ENCODE measurements around the gene CRISP2.
"Not testable (repeated sequence)": the region's sequence is repeated elsewhere in the genome, so short reads cannot be mapped to it uniquely, and the experiment has no call there.

The CRISP2 gene, protein sequence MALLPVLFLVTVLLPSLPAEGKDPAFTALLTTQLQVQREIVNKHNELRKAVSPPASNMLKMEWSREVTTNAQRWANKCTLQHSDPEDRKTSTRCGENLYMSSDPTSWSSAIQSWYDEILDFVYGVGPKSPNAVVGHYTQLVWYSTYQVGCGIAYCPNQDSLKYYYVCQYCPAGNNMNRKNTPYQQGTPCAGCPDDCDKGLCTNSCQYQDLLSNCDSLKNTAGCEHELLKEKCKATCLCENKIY

DNA sequence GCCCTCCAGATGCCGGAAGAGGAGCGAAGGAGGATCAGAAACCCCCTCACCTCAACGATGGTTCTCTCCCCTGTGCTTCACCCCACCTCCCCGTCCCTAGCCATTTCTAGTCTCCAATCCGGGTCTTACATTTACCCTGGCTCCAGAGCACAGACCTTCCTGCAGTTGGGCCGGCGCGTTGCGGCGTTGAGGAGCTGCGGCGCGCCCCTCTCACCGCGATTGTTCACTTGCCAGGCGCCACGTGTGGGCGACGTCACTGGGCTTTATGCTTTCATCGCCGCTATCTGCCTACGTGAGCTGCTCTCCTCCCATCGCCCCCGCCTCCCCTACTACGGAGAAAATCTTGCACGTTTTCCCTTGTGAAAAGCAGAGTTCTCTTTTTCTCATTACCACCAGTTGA, at the start of gene CRISP2:
TSS of gene CRISP2 (minus strand) at position 198 of the 400 bp plus-strand sequence. CDS start 4,347 bp downstream, outside the sequence.
- H3K36me3 Mint-ChIP-seq, result no peaks in the 10 kb centered on the region
- ATAC-seq (replicated peaks), result no peak
- no peak within 1 kb of the TSS for H3K27ac Mint-ChIP-seq
- no peaks in the 10 kb centered on the region for H3K27me3 Mint-ChIP-seq
- H3K9me3 Mint-ChIP-seq, result peaks cover 0 to 6% of the 10 kb centered on the region in 2 donors
- H3K4me3 Mint-ChIP-seq, result no peak within 1 kb of the TSS
- no peak for DNase-seq
- no peaks in the 10 kb centered on the region for H3K4me1 Mint-ChIP-seq

DNA sequence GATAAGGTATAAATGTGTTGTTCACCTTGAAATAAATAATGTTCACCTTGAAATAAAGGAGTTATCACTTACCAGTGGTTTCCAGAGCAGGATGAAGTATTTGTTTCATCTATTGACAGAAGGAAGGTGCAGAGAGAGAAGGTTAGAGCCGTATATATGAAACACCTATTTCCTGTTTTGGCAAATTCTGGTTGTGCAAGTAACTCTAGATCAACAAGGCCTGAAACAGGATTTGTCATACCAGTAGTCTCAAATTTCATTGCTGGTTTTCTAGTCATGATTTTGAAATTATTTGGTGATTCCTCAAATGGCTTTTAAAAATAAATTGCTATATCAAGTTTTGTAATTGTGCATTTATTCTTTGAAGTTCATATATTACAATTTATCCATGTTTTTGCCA, 30.9 kb upstream of the CRISP2 start, which contains the start of gene CRISP3:
TSS of gene CRISP3 (minus strand) at position 130 of the 400 bp plus-strand sequence. CDS start at position 109, 21 bp downstream.
- no peaks in the 10 kb centered on the region for H3K36me3 Mint-ChIP-seq
- H3K27ac Mint-ChIP-seq, result no peak within 1 kb of the TSS
- no peak within 1 kb of the TSS for H3K4me3 Mint-ChIP-seq
- ATAC-seq (replicated peaks) (no peak), DNase-seq (no peak)
- no peaks in the 10 kb centered on the region for H3K4me1 Mint-ChIP-seq
- no peaks in the 10 kb centered on the region for H3K9me3 Mint-ChIP-seq
- no peaks in the 10 kb centered on the region for H3K27me3 Mint-ChIP-seq

DNA sequence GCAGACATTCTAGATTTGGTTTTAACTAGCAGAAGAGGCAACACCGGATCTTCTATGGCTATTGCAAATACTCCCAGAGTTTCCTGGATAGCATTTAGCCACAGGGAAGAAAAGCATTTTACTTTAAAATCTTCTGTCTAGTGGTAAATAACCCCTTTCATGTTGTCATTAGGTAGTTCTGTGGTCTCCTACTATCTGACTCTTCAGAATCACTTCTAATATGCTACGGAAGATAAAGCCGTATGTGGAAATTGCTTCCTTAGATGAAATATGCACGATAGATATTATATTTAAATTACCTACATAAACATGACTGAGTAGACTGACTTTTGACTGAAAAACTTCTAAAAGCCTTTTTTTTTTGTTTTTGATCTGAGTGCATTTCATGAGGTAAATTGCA, 30.1 kb upstream of the CRISP2 start:
- Mint-ChIP-seq H3K27me3 (no peaks in the 10 kb centered on the region), H3K9me3 (no peaks in the 10 kb centered on the region), H3K27ac (no peak overlapping the region), H3K4me1 (no peaks in the 10 kb centered on the region), H3K36me3 (no peaks in the 10 kb centered on the region), H3K4me3 (no peak overlapping the region)
- no peak for DNase-seq
- no peak for ATAC-seq (replicated peaks)

DNA sequence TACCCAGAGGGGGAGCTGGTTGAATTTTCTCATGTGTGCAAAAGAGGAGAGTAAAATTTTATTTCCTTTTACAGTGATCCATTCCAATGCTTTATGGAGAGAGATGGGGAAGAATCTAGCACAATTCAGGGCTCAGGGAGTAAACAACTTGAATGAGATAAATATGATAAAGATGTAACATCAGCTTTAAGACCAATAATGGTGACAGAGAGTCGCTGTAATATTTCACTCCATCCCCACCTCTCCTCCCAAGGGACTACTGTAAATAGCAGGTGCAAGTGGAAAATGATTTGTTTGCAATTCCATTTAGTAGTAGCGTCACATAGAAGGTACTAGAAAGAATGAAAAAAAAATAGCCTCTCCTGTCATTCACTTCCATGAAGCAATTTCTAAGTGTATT, 26.1 kb upstream of the CRISP2 start:
- Mint-ChIP-seq H3K9me3 (peaks cover 0 to 1% of the 10 kb centered on the region in 2 donors), H3K4me3 (no peak overlapping the region), H3K4me1 (no peaks in the 10 kb centered on the region), H3K36me3 (no peaks in the 10 kb centered on the region), H3K27me3 (no peaks in the 10 kb centered on the region), H3K27ac (no peak overlapping the region)
- DNase-seq, result no peak
- ATAC-seq (replicated peaks), result no peak

DNA sequence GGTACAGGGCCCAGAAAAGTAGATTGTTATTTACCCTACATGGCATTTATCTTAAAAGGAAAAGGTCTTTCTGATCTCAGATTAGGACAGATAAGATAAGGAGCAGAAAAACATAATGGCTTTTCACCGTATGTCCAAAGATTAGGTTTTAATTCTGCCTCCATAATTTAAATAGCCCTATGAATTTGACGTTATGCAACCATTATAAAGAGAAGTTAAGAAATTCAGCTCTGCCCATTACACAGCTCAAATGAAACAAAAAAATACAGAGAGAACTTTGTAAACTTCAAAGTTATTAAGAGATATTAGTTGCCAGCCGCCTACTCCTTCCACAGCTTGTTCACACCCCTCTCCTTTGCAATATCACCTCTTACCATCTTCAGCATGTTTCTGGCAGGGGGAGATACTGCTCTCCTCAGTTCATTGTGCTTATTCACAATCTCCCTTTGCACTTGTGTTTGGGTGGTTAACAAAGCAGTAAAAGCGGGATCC, 22.7 kb upstream of the CRISP2 start:
- DNase-seq (no peak), ATAC-seq (replicated peaks) (no peak)
- H3K36me3 Mint-ChIP-seq, result no peaks in the 10 kb centered on the region
- no peak overlapping the region for H3K4me3 Mint-ChIP-seq
- no peaks in the 10 kb centered on the region for H3K4me1 Mint-ChIP-seq
- H3K27me3 Mint-ChIP-seq, result no peaks in the 10 kb centered on the region
- no peak overlapping the region for H3K27ac Mint-ChIP-seq
- peaks cover 0 to 1% of the 10 kb centered on the region in 2 donors for H3K9me3 Mint-ChIP-seq

DNA sequence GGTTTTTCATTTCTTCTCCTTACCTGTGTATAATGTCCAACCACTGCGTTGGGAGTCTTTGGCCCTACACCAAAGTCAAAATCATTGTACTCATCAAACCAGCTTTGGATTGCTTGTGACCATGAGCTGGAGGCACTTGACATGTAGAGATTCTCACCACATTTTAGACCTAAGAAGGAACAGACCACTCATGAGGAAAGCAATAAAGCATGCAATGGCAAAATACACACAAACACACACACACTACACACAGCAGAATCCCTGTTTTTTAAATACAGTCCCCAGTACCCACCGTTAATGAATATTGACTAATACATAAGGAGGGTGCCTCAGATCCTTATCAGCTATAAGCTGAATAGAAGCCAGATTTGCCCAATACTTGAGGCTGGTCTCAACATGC, 20.3 kb upstream of the CRISP2 start:
- Mint-ChIP-seq H3K9me3 (peaks cover 4 to 5% of the 10 kb centered on the region in 2 donors), H3K4me3 (no peak overlapping the region), H3K27me3 (no peaks in the 10 kb centered on the region), H3K4me1 (no peaks in the 10 kb centered on the region), H3K27ac (no peak overlapping the region), H3K36me3 (no peaks in the 10 kb centered on the region)
- DNase-seq, result no peak
- ATAC-seq (replicated peaks), result no peak

DNA sequence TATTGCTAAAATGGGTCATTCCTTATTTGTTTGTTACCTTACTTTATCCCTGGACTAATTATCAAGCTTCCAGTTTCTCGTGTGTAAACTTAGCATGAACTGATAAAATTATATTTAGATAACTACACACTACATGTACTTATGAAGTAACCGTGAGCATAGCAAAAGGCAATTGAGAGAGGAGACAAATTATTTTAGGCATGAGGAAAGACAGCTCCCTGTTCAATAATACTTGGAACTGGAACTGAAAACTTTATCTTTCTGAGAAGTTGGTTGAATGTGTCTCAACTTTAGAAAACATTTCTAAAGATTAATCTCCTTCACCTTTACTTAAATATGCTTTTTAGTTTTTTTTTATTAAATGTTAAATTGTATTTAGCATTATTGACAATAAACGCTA, 19.4 kb upstream of the CRISP2 start:
- no peak for ATAC-seq (replicated peaks)
- Mint-ChIP-seq H3K9me3 (peaks cover 4 to 7% of the 10 kb centered on the region in 2 donors), H3K36me3 (no peaks in the 10 kb centered on the region), H3K4me3 (no peak overlapping the region), H3K27me3 (no peaks in the 10 kb centered on the region), H3K27ac (no peak overlapping the region), H3K4me1 (no peaks in the 10 kb centered on the region)
- no peak for DNase-seq

DNA sequence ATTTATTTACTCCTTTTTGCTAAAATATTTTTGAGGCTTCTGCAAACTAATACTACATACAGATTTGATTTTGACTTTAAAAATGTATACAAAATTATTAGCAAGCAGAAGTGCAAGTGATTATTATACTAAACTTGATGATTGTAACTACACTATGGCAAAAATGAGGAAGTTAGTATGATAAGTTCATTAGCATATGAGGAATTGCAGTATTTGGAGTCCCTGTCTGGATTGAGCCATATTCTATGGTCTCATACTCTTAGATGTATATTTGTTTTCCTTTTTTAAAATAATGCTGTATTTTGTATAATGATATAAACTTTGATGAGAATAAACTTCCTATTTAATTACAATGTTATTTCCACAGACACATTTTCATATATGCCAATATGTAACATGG, 16.9 kb upstream of the CRISP2 start:
- no peaks in the 10 kb centered on the region for H3K27me3 Mint-ChIP-seq
- DNase-seq, result no peak

DNA sequence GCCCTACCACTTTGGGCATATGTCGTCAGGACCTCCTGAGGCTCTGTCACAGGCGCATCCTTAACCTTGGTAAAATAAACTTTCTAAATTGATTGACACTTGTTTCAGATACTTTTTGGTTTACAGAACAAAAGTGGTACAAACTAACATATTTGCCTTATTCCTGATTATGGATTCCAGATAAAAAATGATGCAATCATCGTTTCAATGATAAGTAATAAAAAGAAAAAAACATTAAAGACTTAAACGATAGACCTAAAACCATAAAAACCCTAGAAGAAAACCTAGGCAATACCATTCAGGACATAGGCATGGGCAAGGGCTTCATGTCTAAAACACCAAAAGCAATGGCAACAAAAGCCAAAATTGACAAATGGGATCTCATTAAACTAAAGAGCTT, 10.6 kb upstream of the CRISP2 start:
- not testable (repeated sequence) for H3K4me1 Mint-ChIP-seq; H3K36me3 Mint-ChIP-seq; H3K27ac Mint-ChIP-seq; ATAC-seq (replicated peaks); H3K9me3 Mint-ChIP-seq; H3K27me3 Mint-ChIP-seq; DNase-seq; H3K4me3 Mint-ChIP-seq

More for the DNA sequence above, 16.9 kb upstream of the CRISP2 start:
- H3K4me1 Mint-ChIP-seq, result no peaks in the 10 kb centered on the region
- no peak overlapping the region for H3K4me3 Mint-ChIP-seq
- no peak overlapping the region for H3K27ac Mint-ChIP-seq
- H3K36me3 Mint-ChIP-seq, result no peaks in the 10 kb centered on the region
- H3K9me3 Mint-ChIP-seq, result peaks cover 4 to 5% of the 10 kb centered on the region in 2 donors
- no peak for ATAC-seq (replicated peaks)

DNA sequence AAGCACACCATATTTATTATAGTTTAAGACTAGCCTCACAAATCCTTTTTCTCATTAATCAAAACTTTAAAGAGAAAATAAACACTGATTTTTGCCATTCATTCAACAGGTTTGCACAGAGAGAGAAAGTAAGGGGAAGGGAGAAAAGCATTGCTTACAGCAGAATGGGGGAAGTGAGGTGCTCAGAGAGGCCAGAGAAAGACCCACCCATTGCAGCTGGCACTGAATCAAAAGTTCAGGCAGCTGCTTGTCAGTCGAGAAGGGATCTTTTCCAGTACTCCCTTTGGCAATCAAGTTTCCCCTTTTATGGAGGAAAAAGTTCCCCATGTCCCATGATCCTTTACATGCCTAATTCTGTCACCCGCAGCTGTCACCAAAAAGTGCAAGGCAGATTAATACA, 8.0 kb upstream of the CRISP2 start:
- Mint-ChIP-seq H3K4me3 (no peak overlapping the region), H3K4me1 (no peaks in the 10 kb centered on the region), H3K36me3 (no peaks in the 10 kb centered on the region), H3K27ac (no peak overlapping the region), H3K9me3 (peaks cover 2 to 6% of the 10 kb centered on the region in 2 donors), H3K27me3 (no peaks in the 10 kb centered on the region)
- ATAC-seq (replicated peaks) (no peak), DNase-seq (no peak)

DNA sequence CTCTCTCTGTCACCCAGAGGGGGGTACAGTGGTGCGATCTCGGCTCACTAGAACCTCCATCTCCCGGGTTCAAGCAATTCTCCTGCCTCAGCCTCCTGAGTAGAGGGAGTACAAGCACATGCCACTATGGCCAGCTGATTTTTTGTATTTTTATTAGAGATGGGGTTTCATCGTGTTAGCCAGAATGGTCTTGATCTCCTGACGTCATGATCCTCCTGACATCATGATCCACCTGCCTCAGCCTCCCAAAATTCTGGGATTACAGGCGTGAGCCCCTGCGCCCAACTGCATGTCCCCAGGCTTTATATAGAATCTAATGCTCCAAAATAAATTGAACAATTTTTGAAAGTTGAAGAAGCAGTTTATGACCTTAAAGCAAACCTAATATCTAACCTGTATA, 7.0 kb upstream of the CRISP2 start:
- Mint-ChIP-seq H3K36me3 (no peaks in the 10 kb centered on the region), H3K9me3 (peaks cover 2 to 6% of the 10 kb centered on the region in 2 donors), H3K27ac (no peak overlapping the region), H3K27me3 (no peaks in the 10 kb centered on the region), H3K4me1 (no peaks in the 10 kb centered on the region), H3K4me3 (no peak overlapping the region)
- DNase-seq (no peak), ATAC-seq (replicated peaks) (no peak)

DNA sequence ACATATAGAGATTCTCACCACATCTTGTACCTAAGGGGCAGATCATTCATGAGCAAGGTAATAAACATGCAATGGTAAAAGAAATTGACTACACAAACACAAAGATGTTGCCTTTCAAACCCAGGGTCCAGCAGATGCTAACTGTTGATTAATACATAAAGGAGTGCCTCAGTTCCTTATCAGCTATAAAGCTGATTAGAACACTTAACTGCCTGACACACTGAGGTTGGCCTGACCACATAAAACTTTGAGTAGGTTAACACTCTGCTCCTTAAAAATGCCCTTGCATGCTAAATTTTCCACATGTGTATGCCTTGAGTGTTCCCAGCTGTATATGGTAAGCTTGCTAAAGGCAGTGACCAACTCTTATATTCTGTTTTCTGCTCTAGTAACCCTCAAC, 14.9 kb downstream of the CRISP2 start:
- Mint-ChIP-seq H3K4me1 (no peaks in the 10 kb centered on the region), H3K4me3 (no peak overlapping the region), H3K27ac (no peak overlapping the region), H3K9me3 (peaks cover 9% of the 10 kb centered on the region in 2 donors), H3K27me3 (no peaks in the 10 kb centered on the region), H3K36me3 (no peaks in the 10 kb centered on the region)
- no peak for DNase-seq
- ATAC-seq (replicated peaks), result no peak

DNA sequence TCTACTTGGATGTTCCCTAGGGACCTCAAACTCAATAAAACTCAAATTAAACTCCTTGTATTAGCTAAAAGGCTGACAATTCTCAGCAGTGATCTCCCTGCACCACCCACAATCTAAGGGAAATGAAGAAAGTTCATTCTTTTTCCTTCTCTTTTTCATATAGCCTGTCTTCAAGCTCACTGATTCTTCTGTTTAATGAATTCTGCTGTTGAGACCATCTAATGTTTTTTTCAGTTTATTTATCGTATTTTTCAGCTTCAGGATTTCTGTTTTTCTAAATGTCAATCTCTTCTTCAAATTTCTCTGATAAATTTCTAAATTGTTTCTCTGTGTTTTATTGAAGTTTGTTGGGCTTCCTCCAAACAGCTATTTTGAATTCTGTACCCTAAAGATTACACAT, 19.8 kb downstream of the CRISP2 start:
- Mint-ChIP-seq H3K4me3 (no peak overlapping the region), H3K27me3 (no peaks in the 10 kb centered on the region), H3K36me3 (no peaks in the 10 kb centered on the region), H3K4me1 (no peaks in the 10 kb centered on the region), H3K27ac (no peak overlapping the region), H3K9me3 (peaks cover 6 to 9% of the 10 kb centered on the region in 2 donors)
- ATAC-seq (replicated peaks) (no peak), DNase-seq (no peak)

DNA sequence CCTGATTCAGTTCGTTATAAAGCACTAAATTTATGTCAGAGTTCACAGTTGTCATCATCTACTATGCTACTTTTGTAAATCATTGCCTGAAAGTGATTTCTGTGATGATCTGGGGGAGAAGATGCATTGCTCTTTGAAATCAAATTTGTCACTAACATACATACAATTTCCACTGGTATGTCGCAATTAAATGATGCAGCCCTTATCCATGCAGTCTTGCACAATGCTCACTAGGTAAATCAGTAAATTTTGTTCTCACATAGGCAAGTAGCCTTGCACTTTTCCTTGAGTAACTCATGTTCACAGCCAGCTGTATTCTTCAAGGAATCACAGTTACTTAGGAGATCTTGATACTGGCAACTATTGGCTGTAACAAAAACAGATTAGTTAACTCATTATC, 20.8 kb downstream of the CRISP2 start:
- H3K4me1 Mint-ChIP-seq, result no peaks in the 10 kb centered on the region
- H3K4me3 Mint-ChIP-seq, result no peak overlapping the region
- no peak for ATAC-seq (replicated peaks)
- no peaks in the 10 kb centered on the region for H3K36me3 Mint-ChIP-seq
- no peak overlapping the region for H3K27ac Mint-ChIP-seq
- H3K9me3 Mint-ChIP-seq, result peaks cover 6 to 9% of the 10 kb centered on the region in 2 donors
- DNase-seq, result no peak
- no peaks in the 10 kb centered on the region for H3K27me3 Mint-ChIP-seq

DNA sequence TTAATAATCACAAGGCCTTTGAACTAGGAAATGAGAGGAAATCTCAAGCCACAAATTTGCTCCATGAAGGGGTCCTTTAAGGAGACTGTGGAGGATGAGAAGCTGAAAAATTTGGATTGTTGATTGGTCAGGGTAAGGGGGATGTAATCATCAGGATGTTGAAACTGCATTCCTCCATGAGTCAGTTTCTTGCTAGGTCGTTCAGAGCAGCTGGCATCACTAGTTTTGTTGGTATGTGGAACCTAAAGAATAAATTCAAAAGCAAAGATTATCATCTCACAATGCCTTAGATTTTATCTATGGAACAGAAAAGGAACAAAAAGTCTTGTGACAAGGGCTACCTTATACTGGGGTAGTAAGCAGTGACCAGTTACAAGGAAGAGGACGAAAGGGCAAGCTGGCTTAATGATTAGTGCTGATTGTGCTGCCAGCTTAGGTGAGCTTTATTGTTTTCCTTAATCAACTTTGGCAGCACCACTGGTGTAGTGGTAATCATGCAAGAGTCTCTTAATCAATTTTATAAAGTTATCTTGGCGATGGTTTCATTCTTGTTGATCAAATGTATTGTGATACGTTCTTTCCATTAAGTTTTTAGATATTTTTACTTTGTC, 36.6 kb downstream of the CRISP2 start:
- no peak for ATAC-seq (replicated peaks)
- Mint-ChIP-seq H3K27ac (no peak overlapping the region), H3K9me3 (peaks cover 0 to 10% of the 10 kb centered on the region in 2 donors), H3K36me3 (no peaks in the 10 kb centered on the region), H3K27me3 (no peaks in the 10 kb centered on the region), H3K4me1 (no peaks in the 10 kb centered on the region), H3K4me3 (no peak overlapping the region)
- DNase-seq, result no peak

Measured in stimulated activated naive B cell treated with anti-CD40 and anti-IgM and Interleukin-4, amounts not matched to agents 10 μg/mL and 1 μg/mL and 100 μg/mL, for 72 hours (primary cell).